CD4-positive, alpha-beta memory T cell (primary cell): Measurements from ENCODE around the gene CRTAP. TPM values are rescaled to one million over a fixed set of nuclear protein-coding genes. Genes with fewer than 3 reads are reported as not detected.

Experiments used
- CTCF ChIA-PET: fragments of 350-600 bp; sonication (Branson Sonifier 250); formaldehyde crosslinking; loops from one replicate; lab custom pipeline; 2021; ENCODE audit warnings: inconsistent platforms; ENCODE audit not compliant: partially characterized antibody; lab: Charles Lee
- POLR2A ChIA-PET: fragments of 350-600 bp; sonication (Branson Sonifier 250); formaldehyde crosslinking; loops from one replicate; lab custom pipeline; 2021; ENCODE audit not compliant: partially characterized antibody; lab: Charles Lee
- DNase-seq, 5 donors: peaks; one replicate each; pipeline versions ENCODE4 v3.0.0 to v3.0.0-alpha.2; 2020 to 2022; ENCODE audit warnings: mixed read lengths in 1 of 5
- H3K27ac ChIP-seq: one replicate; pipeline ENCODE4 v1.7.0; 2013; ENCODE audit warnings: low read depth, low read length
- H3K27me3 ChIP-seq: 2 replicates; pipeline ENCODE4 v1.7.0; 2013; ENCODE audit warnings: mild to moderate bottlenecking, low read length, moderate library complexity; ENCODE audit not compliant: insufficient read depth
- H3K36me3 ChIP-seq: 2 replicates; pipeline ENCODE4 v1.7.0; 2013; ENCODE audit warnings: mild to moderate bottlenecking, low read length, moderate library complexity; ENCODE audit not compliant: insufficient read depth
- H3K4me1 ChIP-seq: 2 replicates; pipeline ENCODE4 v1.7.0; 2013; ENCODE audit warnings: mild to moderate bottlenecking, low read length, moderate library complexity; ENCODE audit not compliant: insufficient read depth
- H3K4me3 ChIP-seq, 2 donors: one replicate each; pipeline ENCODE4 v1.7.0; 2013; ENCODE audit warnings: low read length in 2 of 2, mild to moderate bottlenecking in 1 of 2
- H3K9me3 ChIP-seq, 2 donors: one replicate each; pipeline ENCODE4 v1.7.0; 2013; ENCODE audit warnings: low read length in 2 of 2, control low read depth in 1 of 2; ENCODE audit not compliant: control insufficient read depth in 1 of 2
- H3K27ac Mint-ChIP-seq, 7 donors: one replicate each; pipeline ENCODE4 v1.8.0; 2020 to 2021; ENCODE audit warnings: mixed read lengths in 7 of 7, mild to moderate bottlenecking in 6 of 7, inconsistent platforms in 3 of 7, moderate library complexity in 3 of 7
- H3K27me3 Mint-ChIP-seq, 2 donors: one replicate each; pipeline ENCODE4 v1.8.0; 2020 to 2021; ENCODE audit warnings: mixed read lengths in 2 of 2
- H3K36me3 Mint-ChIP-seq, 2 donors: one replicate each; pipeline ENCODE4 v1.8.0; 2020 to 2021; ENCODE audit warnings: mixed read lengths in 2 of 2, inconsistent platforms in 1 of 2, mild to moderate bottlenecking in 1 of 2
- H3K4me1 Mint-ChIP-seq, 4 donors: one replicate each; pipeline ENCODE4 v1.8.0; 2020 to 2021; ENCODE audit warnings: mixed read lengths in 4 of 4, mild to moderate bottlenecking in 1 of 4
- H3K4me3 Mint-ChIP-seq, 8 donors: one replicate each; pipeline ENCODE4 v1.8.0; 2020 to 2021; ENCODE audit warnings: mixed read lengths in 8 of 8, mild to moderate bottlenecking in 7 of 8, moderate library complexity in 6 of 8, inconsistent platforms in 3 of 8
- H3K9me3 Mint-ChIP-seq, 8 donors: one replicate each; pipeline ENCODE4 v1.8.0; 2020 to 2021; ENCODE audit warnings: mixed read lengths in 8 of 8, mild to moderate bottlenecking in 5 of 8, inconsistent platforms in 3 of 8, moderate library complexity in 1 of 8
- intact Hi-C: fragments of 100-400 bp; cut with micrococcal nuclease; formaldehyde crosslinking; loops from one replicate; pipeline ENCODE4 v1.15.1; 2023
- polyA plus RNA-seq, 2 donors: library from polyadenylated mRNA; unstranded; fragments of 300-500 nt; fragmentation: Illumina TruSeq; gene quantifications; one replicate each; pipeline ENCODE4 v1.2.3, GENCODE V29; 2021
- total RNA-seq, 2 experiments: library from RNA; stranded (reverse); gene quantifications; one replicate each; pipeline ENCODE4 v1.2.3, GENCODE V29; 2021

Gene CRTAP
- total and polyA plus RNA-seq, 4 experiments from 2014 or later = 75.4 to 109 (median 92.2) TPM

DNA sequence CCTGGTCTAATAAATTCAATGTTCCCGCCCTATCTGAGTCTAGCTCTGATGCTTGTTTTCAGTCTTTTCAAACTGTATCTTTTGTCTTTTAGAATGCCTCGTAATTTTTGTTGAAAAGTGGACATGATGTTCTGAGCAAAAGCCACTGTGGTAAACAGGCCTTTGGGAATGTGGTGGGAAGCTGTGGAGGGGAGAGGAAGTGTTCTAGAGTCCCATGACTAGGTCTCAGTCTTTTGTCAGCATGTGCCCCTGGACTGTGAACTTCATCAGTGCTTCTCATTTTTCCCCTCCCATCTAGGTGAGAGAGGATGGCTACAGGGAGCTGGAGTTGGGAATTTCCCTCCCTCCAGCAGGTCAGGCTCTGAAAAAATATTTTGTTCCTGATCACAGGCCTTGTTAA is 71.0 kb downstream of the CRTAP start:
- H3K36me3 ChIP-seq = no peaks in the 10 kb centered on the region
- Mint-ChIP-seq H3K4me1 (no peaks in the 10 kb centered on the region), H3K36me3 (peaks cover 1 to 3% of the 10 kb centered on the region in 2 donors), H3K9me3 (peaks cover 0 to 25% (median 13%) of the 10 kb centered on the region in 8 donors), H3K27ac (no peak overlapping the region), H3K27me3 (peaks cover 15% of the 10 kb centered on the region in 2 donors), H3K4me3 (no peak overlapping the region)
- CTCF ChIA-PET = interaction anchor here (1.1 kb wide), 1 partner anchor 53 kb away, joined by 4 read pairs; no protein-coding TSS in a partner anchor
- H3K27ac ChIP-seq = no peak overlapping the region
- POLR2A ChIA-PET = no interaction called here
- no peaks in the 10 kb centered on the region for H3K4me1 ChIP-seq
- no peak for DNase-seq
- no peak overlapping the region for H3K4me3 ChIP-seq
- H3K27me3 ChIP-seq = no peaks in the 10 kb centered on the region
- intact Hi-C loops = no loop called here
- H3K9me3 ChIP-seq = no peaks in the 10 kb centered on the region

DNA sequence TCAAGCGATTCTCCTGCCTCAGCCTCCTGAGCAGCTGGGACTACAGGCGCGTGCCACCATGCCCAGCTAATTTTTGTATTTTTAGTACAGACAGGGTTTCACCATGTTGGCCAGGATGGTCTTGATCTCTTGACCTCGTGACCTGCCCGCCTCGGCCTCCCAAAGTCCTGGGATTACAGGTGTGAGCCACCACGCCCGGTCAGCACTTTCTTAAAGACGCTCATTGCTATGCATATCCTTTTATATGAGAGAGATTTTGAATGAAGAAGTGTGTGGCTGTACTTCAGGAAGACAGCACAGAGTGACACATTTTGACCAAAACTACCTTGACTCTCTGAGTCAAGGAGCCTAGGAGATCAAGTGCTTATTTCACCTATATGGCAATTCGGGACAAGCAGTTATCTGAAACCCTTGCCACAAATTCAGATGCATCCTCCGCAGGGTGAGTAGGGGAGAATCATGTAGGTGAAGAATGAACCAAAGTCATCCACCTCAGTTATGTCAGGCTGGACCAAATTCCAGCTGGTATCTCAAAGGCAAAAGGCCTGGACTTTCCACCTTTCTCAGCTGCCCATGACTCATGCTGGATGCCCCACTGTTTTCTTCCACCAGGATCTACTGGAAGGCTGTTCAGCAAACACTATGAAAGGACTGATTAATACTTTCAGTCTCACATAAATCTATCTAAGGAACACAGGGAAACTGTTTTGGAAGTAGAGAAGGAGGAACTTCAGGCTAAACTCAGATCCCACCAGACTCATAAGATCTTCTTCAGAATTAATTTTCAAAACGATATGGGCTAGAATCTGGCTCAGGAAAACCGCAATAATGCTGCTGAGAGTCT is 72.9 kb downstream of the CRTAP start:
- ChIA-PET CTCF (no interaction called here), POLR2A (no interaction called here)
- peak in 1 of 5 donors; percentile 5 for DNase-seq
- H3K4me3 Mint-ChIP-seq = no peak overlapping the region
- no peaks in the 10 kb centered on the region for H3K9me3 ChIP-seq
- peaks cover 1 to 3% of the 10 kb centered on the region in 2 donors for H3K36me3 Mint-ChIP-seq
- intact Hi-C loops = no loop called here
- no peaks in the 10 kb centered on the region for H3K4me1 ChIP-seq
- H3K36me3 ChIP-seq = no peaks in the 10 kb centered on the region
- no peak overlapping the region for H3K27ac Mint-ChIP-seq
- no peaks in the 10 kb centered on the region for H3K27me3 ChIP-seq
- H3K27ac ChIP-seq = no peak overlapping the region
- peaks cover 0 to 22% (median 13%) of the 10 kb centered on the region in 8 donors for H3K9me3 Mint-ChIP-seq
- no peaks in the 10 kb centered on the region for H3K4me1 Mint-ChIP-seq
- H3K27me3 Mint-ChIP-seq = peaks cover 18 to 19% of the 10 kb centered on the region in 2 donors
- H3K4me3 ChIP-seq = no peak overlapping the region

DNA sequence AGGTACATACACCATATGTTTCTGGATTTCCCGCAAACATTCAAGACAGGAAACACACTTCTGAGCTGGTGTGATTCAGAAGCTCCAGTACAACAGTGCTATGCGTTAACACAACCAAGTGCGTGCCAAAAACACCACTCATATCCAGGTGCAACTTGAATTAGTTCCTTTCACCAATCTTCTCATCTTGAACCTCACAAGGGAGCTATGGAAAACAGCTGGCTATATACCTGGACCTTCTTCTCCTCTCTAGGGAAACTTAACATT is 73.5 kb downstream of the CRTAP start:
- H3K27ac ChIP-seq = no peak overlapping the region
- DNase-seq = no peak
- CTCF ChIA-PET = no interaction called here
- intact Hi-C loops = no loop called here
- no peak overlapping the region for H3K27ac Mint-ChIP-seq
- H3K36me3 ChIP-seq = no peaks in the 10 kb centered on the region
- H3K27me3 ChIP-seq = no peaks in the 10 kb centered on the region
- peaks cover 0 to 19% (median 9%) of the 10 kb centered on the region in 8 donors for H3K9me3 Mint-ChIP-seq
- H3K4me1 ChIP-seq = no peaks in the 10 kb centered on the region
- H3K4me3 ChIP-seq = no peak overlapping the region
- no peaks in the 10 kb centered on the region for H3K4me1 Mint-ChIP-seq
- H3K9me3 ChIP-seq = no peaks in the 10 kb centered on the region
- H3K4me3 Mint-ChIP-seq = no peak overlapping the region
- POLR2A ChIA-PET = no interaction called here
- peaks cover 1 to 3% of the 10 kb centered on the region in 2 donors for H3K36me3 Mint-ChIP-seq
- H3K27me3 Mint-ChIP-seq = peaks cover 18 to 19% of the 10 kb centered on the region in 2 donors

DNA sequence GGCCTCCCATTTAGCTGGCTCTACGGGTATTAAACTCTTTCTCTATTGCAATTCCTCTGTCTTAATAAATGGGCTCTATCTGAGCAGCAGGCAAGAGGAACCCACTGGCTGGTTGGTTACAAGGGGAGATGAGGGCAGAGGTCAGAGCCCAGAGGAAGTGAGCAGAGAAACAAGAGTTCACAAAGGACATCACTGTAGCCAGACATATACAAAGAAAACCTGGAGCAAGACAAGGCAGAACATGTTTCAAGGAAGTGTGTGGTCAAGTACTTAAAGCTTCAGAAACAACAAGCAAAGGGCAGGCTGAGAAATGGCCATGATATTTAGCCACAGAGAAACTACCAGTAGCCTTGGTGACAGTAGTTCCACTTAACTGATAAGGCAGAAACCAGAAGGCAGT is 80.5 kb downstream of the CRTAP start:
- DNase-seq = no peak
- Mint-ChIP-seq H3K36me3 (no peaks in the 10 kb centered on the region), H3K27me3 (peaks cover 8% of the 10 kb centered on the region in 2 donors), H3K27ac (no peak overlapping the region), H3K4me1 (no peaks in the 10 kb centered on the region), H3K4me3 (no peak overlapping the region), H3K9me3 (peaks cover 0 to 2% (median 0%) of the 10 kb centered on the region in 8 donors)
- intact Hi-C loops = no loop called here
- H3K36me3 ChIP-seq = no peaks in the 10 kb centered on the region
- no peak overlapping the region for H3K4me3 ChIP-seq
- no peak overlapping the region for H3K27ac ChIP-seq
- H3K9me3 ChIP-seq = no peaks in the 10 kb centered on the region
- CTCF ChIA-PET = no interaction called here
- H3K27me3 ChIP-seq = no peaks in the 10 kb centered on the region
- POLR2A ChIA-PET = no interaction called here
- H3K4me1 ChIP-seq = no peaks in the 10 kb centered on the region

DNA sequence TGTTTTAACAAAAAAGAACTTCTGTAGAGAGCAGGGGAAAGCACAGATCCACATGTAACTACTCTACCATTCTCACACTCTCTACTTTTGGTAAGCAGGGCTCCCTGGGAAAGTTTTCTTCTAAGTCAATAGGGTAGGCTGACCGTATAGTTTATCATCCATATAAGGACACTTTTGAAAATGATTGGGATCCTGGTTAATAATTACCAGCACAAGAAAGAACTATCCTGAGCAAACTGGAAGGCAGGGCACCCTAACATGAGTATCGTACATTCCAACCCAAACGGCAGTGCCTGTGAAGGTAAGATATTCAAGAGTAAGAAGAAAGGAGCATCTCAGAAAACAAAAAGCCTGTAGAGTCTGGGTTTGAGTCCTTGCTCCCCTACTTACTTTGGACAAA is 82.7 kb downstream of the CRTAP start:
- peaks cover 0 to 2% (median 0%) of the 10 kb centered on the region in 8 donors for H3K9me3 Mint-ChIP-seq
- H3K27me3 Mint-ChIP-seq = peaks cover 4 to 5% of the 10 kb centered on the region in 2 donors
- H3K4me1 Mint-ChIP-seq = no peaks in the 10 kb centered on the region
- POLR2A ChIA-PET = no interaction called here
- CTCF ChIA-PET = no interaction called here
- no peak overlapping the region for H3K4me3 Mint-ChIP-seq
- Histone ChIP-seq H3K9me3 (no peaks in the 10 kb centered on the region), H3K27ac (no peak overlapping the region), H3K4me1 (no peaks in the 10 kb centered on the region), H3K4me3 (no peak overlapping the region), H3K27me3 (no peaks in the 10 kb centered on the region), H3K36me3 (no peaks in the 10 kb centered on the region)
- intact Hi-C loops = no loop called here
- H3K36me3 Mint-ChIP-seq = no peaks in the 10 kb centered on the region
- no peak for DNase-seq
- no peak overlapping the region for H3K27ac Mint-ChIP-seq

Other genes starting within 250 kb of the CRTAP start
- gene CCR4, start 162.4 kb upstream of the CRTAP start, total RNA-seq = 100 to 1,000 TPM in 1 of 2 experiments, 10 to 100 TPM in 1; 99.6 to 101 TPM
- gene CCR4, start 162.4 kb upstream of the CRTAP start, polyA plus RNA-seq = 10 to 100 TPM in 1 of 2 donors, 1 to 10 TPM in 1; 9.9 to 34.7 TPM
- 10 to 100 TPM; 45.8 to 47.0 TPM for gene GLB1, start 16.9 kb upstream of the CRTAP start, total RNA-seq
- 10 to 100 TPM; 43.6 to 46.8 TPM for gene GLB1, start 16.9 kb upstream of the CRTAP start, polyA plus RNA-seq
- 10 to 100 TPM; 12.9 to 13.6 TPM for gene TMPPE, start 16.9 kb upstream of the CRTAP start, total RNA-seq
- gene TMPPE, start 16.9 kb upstream of the CRTAP start, polyA plus RNA-seq = 1 to 10 TPM in 1 of 2 donors, under 1 TPM in 1; 0.50 to 1.9 TPM
- gene SUSD5, start 104.8 kb downstream of the CRTAP start, total RNA-seq = not detected
- gene SUSD5, start 104.8 kb downstream of the CRTAP start, polyA plus RNA-seq = under 1 TPM in 1 of 2 donors, not detected in 1; 0.21 TPM
- not detected for gene FBXL2, start 163.4 kb downstream of the CRTAP start, total RNA-seq
- gene FBXL2, start 163.4 kb downstream of the CRTAP start, polyA plus RNA-seq = under 1 TPM in 1 of 2 donors, not detected in 1; 0.29 TPM